HepG2 (cell line): Measurements from ENCODE around the gene TBC1D10B. TPM values are rescaled to one million over a fixed set of nuclear protein-coding genes. Genes with fewer than 3 reads are reported as not detected.

Experiments used
- CBX1 ChIP-seq: IDR thresholded peaks from one replicate; pipeline ENCODE4 v1.6.1; 2016; ENCODE audit warnings: antibody characterized with exemption, low read depth
- MXI1 ChIP-seq: IDR thresholded peaks from 3 replicates; pipeline ENCODE4 v1.6.1; 2012; ENCODE audit warnings: low read depth, low read length, inconsistent platforms, borderline replicate concordance
- NR2F1 ChIP-seq, 2 experiments: fragments of 450-650 bp in 1 of 2; formaldehyde crosslinking in 1 of 2; IDR thresholded peaks; 2 replicates each; pipeline versions ENCODE4 v1.5.0 to v1.6.1; 2016 to 2020; ENCODE audit warnings: mild to moderate bottlenecking in 1 of 2, missing compliant biosample characterization in 1 of 2, missing genetic modification reagents in 1 of 2, moderate library complexity in 1 of 2
- PITX1 ChIP-seq: sonication (generic); formaldehyde crosslinking; IDR thresholded peaks from 2 replicates; pipeline ENCODE4 v1.5.1; 2020; ENCODE audit warnings: mild to moderate bottlenecking, missing genetic modification reagents
- RXRA ChIP-seq: sonication (generic); formaldehyde crosslinking; IDR thresholded peaks from 2 replicates; pipeline ENCODE4 v1.5.1; 2020; ENCODE audit warnings: missing genetic modification reagents
- TSC22D2 ChIP-seq: sonication (generic); formaldehyde crosslinking; IDR thresholded peaks from 2 replicates; pipeline ENCODE4 v1.5.1; 2020; ENCODE audit warnings: missing genetic modification reagents, mild to moderate bottlenecking, borderline replicate concordance
- ZBTB26 ChIP-seq: IDR thresholded peaks from 2 replicates; pipeline ENCODE4 v1.6.1; 2016; ENCODE audit warnings: missing compliant biosample characterization, missing genetic modification reagents, borderline replicate concordance
- ZFP36L2 ChIP-seq: sonication (generic); formaldehyde crosslinking; IDR thresholded peaks from 2 replicates; pipeline ENCODE4 v1.4.0; 2020; ENCODE audit warnings: missing genetic modification reagents
- ZFY ChIP-seq: sonication (generic); formaldehyde crosslinking; IDR thresholded peaks from 2 replicates; pipeline ENCODE4 v1.4.0; 2020; ENCODE audit warnings: missing genetic modification reagents
- ZMYM2 ChIP-seq: sonication (generic); formaldehyde crosslinking; IDR thresholded peaks from 2 replicates; pipeline ENCODE4 v1.8.0; 2022; ENCODE audit warnings: mild to moderate bottlenecking, missing genetic modification reagents
- ZMYM3 ChIP-seq: sonication (generic); formaldehyde crosslinking; IDR thresholded peaks from 2 replicates; pipeline ENCODE4 v1.5.1; 2020; ENCODE audit warnings: mild to moderate bottlenecking, missing genetic modification reagents
- ZNF326 ChIP-seq: sonication (generic); formaldehyde crosslinking; IDR thresholded peaks from 2 replicates; pipeline ENCODE4 v1.4.0; 2020; ENCODE audit warnings: missing genetic modification reagents, borderline replicate concordance
- ZNF33A ChIP-seq: sonication (generic); formaldehyde crosslinking; IDR thresholded peaks from 2 replicates; pipeline ENCODE4 v1.5.1; 2020; ENCODE audit warnings: missing genetic modification reagents, mild to moderate bottlenecking, moderate library complexity, borderline replicate concordance
- ZNF430 ChIP-seq: sonication (generic); formaldehyde crosslinking; IDR thresholded peaks from 2 replicates; pipeline ENCODE4 v1.9.0; 2021; ENCODE audit warnings: mild to moderate bottlenecking, missing genetic modification reagents
- ZNF709 ChIP-seq: sonication (generic); formaldehyde crosslinking; IDR thresholded peaks from 2 replicates; pipeline ENCODE4 v1.5.0; 2020; ENCODE audit warnings: mild to moderate bottlenecking, missing genetic modification reagents
- ZNF788 ChIP-seq: sonication (generic); formaldehyde crosslinking; IDR thresholded peaks from 2 replicates; pipeline ENCODE4 v1.5.0; 2020; ENCODE audit warnings: mild to moderate bottlenecking, missing genetic modification reagents, borderline replicate concordance
- ZSCAN12 ChIP-seq: sonication (generic); formaldehyde crosslinking; IDR thresholded peaks from 2 replicates; pipeline ENCODE4 v1.9.0; 2021; ENCODE audit warnings: mild to moderate bottlenecking, missing genetic modification reagents
- polyA plus RNA-seq, 8 experiments: library from polyadenylated mRNA; depleted of rRNA in 3 of 8; stranded (reverse) in 7 of 8; unstranded in 1 of 8; fragments of >200 nt; fragmentation: Illumina TruSeq in 4 of 8; extraction: Trizol in 4 of 8; gene quantifications; 2 replicates each; pipeline versions ENCODE4 v1.2.1 to v1.2.3, GENCODE V29; 2011 to 2016; ENCODE audit warnings: low read depth in 4 of 8, missing spikeins in 1 of 8, mixed read lengths in 1 of 8; ENCODE audit not compliant: insufficient read depth in 1 of 8
- total RNA-seq, 5 experiments: library from RNA; depleted of rRNA; stranded (reverse); fragments of >200 nt; fragmentation: Illumina TruSeq; extraction: Trizol; gene quantifications; 2 replicates each; pipeline ENCODE4 v1.2.3, GENCODE V29; 2016; ENCODE audit warnings: low read depth in 1 of 5
- TF ChIP-seq, protein P1 (sequence below), 2 experiments: sonication (generic) in 1 of 2; formaldehyde crosslinking in 1 of 2; IDR thresholded peaks; 2 replicates each; pipeline versions ENCODE4 v1.4.0 to v1.6.1; 2018 to 2020; ENCODE audit warnings: missing genetic modification reagents in 2 of 2, borderline replicate concordance in 1 of 2, low read depth in 1 of 2, mild to moderate bottlenecking in 1 of 2, missing biosample characterization in 1 of 2
- TF ChIP-seq, protein P2 (sequence below): sonication (generic); formaldehyde crosslinking; IDR thresholded peaks from 2 replicates; pipeline ENCODE4 v1.4.0; 2020; ENCODE audit warnings: missing genetic modification reagents
- TF ChIP-seq, protein P3 (sequence below): sonication (generic); formaldehyde crosslinking; IDR thresholded peaks from 2 replicates; pipeline ENCODE4 v1.5.0; 2020; ENCODE audit warnings: missing genetic modification reagents

Gene TBC1D10B
- total and polyA plus RNA-seq, 2 of the 13 experiments (the other 11 are each of a cell fraction or from before 2014, with no cell fraction given), result 15.7 to 24.8 TPM

DNA sequence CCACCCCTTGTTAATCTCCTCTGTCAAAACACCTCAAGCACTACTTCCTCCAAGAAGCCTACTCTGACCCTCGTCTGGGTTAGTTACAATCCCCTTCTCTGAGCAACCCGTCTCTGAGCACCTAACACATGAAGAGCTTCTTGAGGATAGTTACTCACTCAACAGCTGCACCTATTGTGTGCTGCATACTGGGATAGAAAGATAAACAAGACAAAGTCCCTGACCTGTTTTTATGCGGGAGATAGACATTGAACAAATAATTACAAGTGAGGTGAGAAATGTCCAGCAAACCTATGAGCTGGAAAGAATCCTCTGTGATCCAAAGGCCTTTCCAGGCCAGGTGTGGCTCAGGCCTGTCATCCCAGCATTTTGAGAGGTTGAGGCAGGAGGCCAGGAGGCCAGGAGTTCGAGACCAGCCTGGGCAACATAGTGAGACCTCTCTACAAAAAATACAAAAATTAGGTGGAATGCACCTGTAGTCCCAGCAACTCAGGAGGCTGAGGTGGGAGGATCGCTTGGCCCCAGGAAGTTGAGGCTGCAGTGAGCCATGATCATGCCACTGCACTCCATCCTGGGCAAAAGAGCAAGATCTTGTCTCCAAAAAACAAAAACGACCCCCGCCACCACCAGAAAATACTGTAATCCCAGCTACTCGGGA, 31.6 kb upstream of the TBC1D10B start (continued):
- TF ChIP-seq ZNF33A (CRISPR knock-in tag) (no peak), ZBTB26 (no peak), CBX1 (peak; percentile 97), MXI1 (peak; percentile 68; the same call in 1 of the 3 replicates), ZSCAN12 (0 out of 2 replicates have a peak, but pooled peaks have one; percentile 51), ZMYM3 (peak; percentile 99), RXRA (CRISPR knock-in tag) (peak; percentile 45; the same call in 1 of the 2 replicates), ZNF430 (0 out of 2 replicates have a peak, but pooled peaks have one; percentile 18), NR2F1 (CRISPR knock-in tag; IDR thresholded peaks at IDR 0.05) (peak in 1 of 2 experiments; percentile 49; a peak in 1 of 4 replicates), ZFY (CRISPR knock-in tag) (peak; percentile 78), ZNF326 (CRISPR knock-in tag) (no peak), PITX1 (CRISPR knock-in tag) (peak; percentile 61; the same call in 1 of the 2 replicates), ZFP36L2 (CRISPR knock-in tag) (no peak), ZMYM2 (CRISPR knock-in tag) (peak; percentile 100), ZNF788 (peak; percentile 76; the same call in 1 of the 2 replicates), ZNF709 (CRISPR knock-in tag) (no peak), TSC22D2 (0 out of 2 replicates have a peak, but pooled peaks have one; percentile 31)
- TF ChIP-seq, protein P1, sequence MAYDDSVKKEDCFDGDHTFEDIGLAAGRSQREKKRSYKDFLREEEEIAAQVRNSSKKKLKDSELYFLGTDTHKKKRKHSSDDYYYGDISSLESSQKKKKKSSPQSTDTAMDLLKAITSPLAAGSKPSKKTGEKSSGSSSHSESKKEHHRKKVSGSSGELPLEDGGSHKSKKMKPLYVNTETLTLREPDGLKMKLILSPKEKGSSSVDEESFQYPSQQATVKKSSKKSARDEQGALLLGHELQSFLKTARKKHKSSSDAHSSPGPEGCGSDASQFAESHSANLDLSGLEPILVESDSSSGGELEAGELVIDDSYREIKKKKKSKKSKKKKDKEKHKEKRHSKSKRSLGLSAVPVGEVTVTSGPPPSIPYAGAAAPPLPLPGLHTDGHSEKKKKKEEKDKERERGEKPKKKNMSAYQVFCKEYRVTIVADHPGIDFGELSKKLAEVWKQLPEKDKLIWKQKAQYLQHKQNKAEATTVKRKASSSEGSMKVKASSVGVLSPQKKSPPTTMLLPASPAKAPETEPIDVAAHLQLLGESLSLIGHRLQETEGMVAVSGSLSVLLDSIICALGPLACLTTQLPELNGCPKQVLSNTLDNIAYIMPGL (CRISPR knock-in tag; IDR thresholded peaks at IDR 0.05; ENCODE audit: borderline replicate concordance in 1 of 2, low read depth in 1 of 2), result peak; percentile 17 to 63; a peak in 2 of 4 replicates
- TF ChIP-seq, protein P2, sequence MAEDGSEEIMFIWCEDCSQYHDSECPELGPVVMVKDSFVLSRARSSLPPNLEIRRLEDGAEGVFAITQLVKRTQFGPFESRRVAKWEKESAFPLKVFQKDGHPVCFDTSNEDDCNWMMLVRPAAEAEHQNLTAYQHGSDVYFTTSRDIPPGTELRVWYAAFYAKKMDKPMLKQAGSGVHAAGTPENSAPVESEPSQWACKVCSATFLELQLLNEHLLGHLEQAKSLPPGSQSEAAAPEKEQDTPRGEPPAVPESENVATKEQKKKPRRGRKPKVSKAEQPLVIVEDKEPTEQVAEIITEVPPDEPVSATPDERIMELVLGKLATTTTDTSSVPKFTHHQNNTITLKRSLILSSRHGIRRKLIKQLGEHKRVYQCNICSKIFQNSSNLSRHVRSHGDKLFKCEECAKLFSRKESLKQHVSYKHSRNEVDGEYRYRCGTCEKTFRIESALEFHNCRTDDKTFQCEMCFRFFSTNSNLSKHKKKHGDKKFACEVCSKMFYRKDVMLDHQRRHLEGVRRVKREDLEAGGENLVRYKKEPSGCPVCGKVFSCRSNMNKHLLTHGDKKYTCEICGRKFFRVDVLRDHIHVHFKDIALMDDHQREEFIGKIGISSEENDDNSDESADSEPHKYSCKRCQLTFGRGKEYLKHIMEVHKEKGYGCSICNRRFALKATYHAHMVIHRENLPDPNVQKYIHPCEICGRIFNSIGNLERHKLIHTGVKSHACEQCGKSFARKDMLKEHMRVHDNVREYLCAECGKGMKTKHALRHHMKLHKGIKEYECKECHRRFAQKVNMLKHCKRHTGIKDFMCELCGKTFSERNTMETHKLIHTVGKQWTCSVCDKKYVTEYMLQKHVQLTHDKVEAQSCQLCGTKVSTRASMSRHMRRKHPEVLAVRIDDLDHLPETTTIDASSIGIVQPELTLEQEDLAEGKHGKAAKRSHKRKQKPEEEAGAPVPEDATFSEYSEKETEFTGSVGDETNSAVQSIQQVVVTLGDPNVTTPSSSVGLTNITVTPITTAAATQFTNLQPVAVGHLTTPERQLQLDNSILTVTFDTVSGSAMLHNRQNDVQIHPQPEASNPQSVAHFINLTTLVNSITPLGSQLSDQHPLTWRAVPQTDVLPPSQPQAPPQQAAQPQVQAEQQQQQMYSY (CRISPR knock-in tag), result no peak
- TF ChIP-seq, protein P3, sequence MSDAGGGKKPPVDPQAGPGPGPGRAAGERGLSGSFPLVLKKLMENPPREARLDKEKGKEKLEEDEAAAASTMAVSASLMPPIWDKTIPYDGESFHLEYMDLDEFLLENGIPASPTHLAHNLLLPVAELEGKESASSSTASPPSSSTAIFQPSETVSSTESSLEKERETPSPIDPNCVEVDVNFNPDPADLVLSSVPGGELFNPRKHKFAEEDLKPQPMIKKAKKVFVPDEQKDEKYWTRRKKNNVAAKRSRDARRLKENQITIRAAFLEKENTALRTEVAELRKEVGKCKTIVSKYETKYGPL (CRISPR knock-in tag), result no peak
